HepG2 (cell line): ENCODE measurements around the gene EVA1A. TPM values are rescaled to one million over a fixed set of nuclear protein-coding genes. Genes with fewer than 3 reads are reported as not detected.

ENCODE experiments used
- BRD4 ChIP-seq: sonication (generic); formaldehyde crosslinking; IDR thresholded peaks from 2 replicates; pipeline ENCODE4 v1.4.0; 2020; ENCODE audit warnings: missing genetic modification reagents
- CEBPB ChIP-seq: IDR thresholded peaks from 2 replicates; pipeline ENCODE4 v1.6.1; 2011; ENCODE audit warnings: low read depth, low read length, improper control_type of control experiment, borderline replicate concordance
- CREBL2 ChIP-seq: sonication (generic); formaldehyde crosslinking; IDR thresholded peaks from 2 replicates; pipeline ENCODE4 v1.8.1; 2023; ENCODE audit warnings: missing genetic modification reagents, mild to moderate bottlenecking, borderline replicate concordance
- DRAP1 ChIP-seq: IDR thresholded peaks from 2 replicates; pipeline ENCODE4 v1.6.1; 2016; ENCODE audit warnings: missing genetic modification reagents, missing compliant biosample characterization
- MED1 ChIP-seq: sonication (generic); formaldehyde crosslinking; IDR thresholded peaks from 2 replicates; pipeline ENCODE4 v1.4.0; 2020; ENCODE audit warnings: missing genetic modification reagents
- NONO ChIP-seq, 2 experiments: fragments of 450-650 bp in 1 of 2; sonication (generic) in 1 of 2; formaldehyde crosslinking in 1 of 2; IDR thresholded peaks in 1 of 2; conservative IDR thresholded peaks in 1 of 2; 2 replicates each; pipeline versions ENCODE4 v1.6.1 to v1.8.0; 2017 to 2022; ENCODE audit warnings: mild to moderate bottlenecking in 1 of 2, missing genetic modification reagents in 1 of 2, moderate library complexity in 1 of 2
- PAX8 ChIP-seq: sonication (generic); formaldehyde crosslinking; IDR thresholded peaks from 2 replicates; pipeline ENCODE4 v1.8.0; 2022; ENCODE audit warnings: mild to moderate bottlenecking, missing genetic modification reagents, borderline replicate concordance
- POLR2G ChIP-seq: fragments of 200-400 bp; formaldehyde crosslinking; IDR thresholded peaks from 2 replicates; pipeline ENCODE4 v1.6.1; 2018; ENCODE audit warnings: mild to moderate bottlenecking, low read depth, low read length, moderate library complexity
- REPIN1 ChIP-seq: sonication (generic); formaldehyde crosslinking; IDR thresholded peaks from 2 replicates; pipeline ENCODE4 v1.8.0; 2022; ENCODE audit warnings: missing genetic modification reagents, low read depth, mild to moderate bottlenecking, borderline replicate concordance
- TSC22D2 ChIP-seq: sonication (generic); formaldehyde crosslinking; IDR thresholded peaks from 2 replicates; pipeline ENCODE4 v1.5.1; 2020; ENCODE audit warnings: missing genetic modification reagents, mild to moderate bottlenecking, borderline replicate concordance
- ZNF205 ChIP-seq: IDR thresholded peaks from 2 replicates; pipeline ENCODE4 v1.6.1; 2018; ENCODE audit warnings: missing biosample characterization, missing genetic modification reagents
- ZNF263 ChIP-seq: sonication (generic); formaldehyde crosslinking; IDR thresholded peaks from 2 replicates; pipeline ENCODE4 v1.4.0; 2020; ENCODE audit warnings: missing genetic modification reagents
- ZNF572 ChIP-seq: sonication (generic); formaldehyde crosslinking; IDR thresholded peaks from 2 replicates; pipeline ENCODE4 v1.5.1; 2020; ENCODE audit warnings: mild to moderate bottlenecking, missing genetic modification reagents
- ZNF574 ChIP-seq: sonication (generic); formaldehyde crosslinking; IDR thresholded peaks from 2 replicates; pipeline ENCODE4 v1.4.0; 2020; ENCODE audit warnings: missing genetic modification reagents
- ZNF605 ChIP-seq: sonication (generic); formaldehyde crosslinking; IDR thresholded peaks from 2 replicates; pipeline ENCODE4 v1.8.0; 2022; ENCODE audit warnings: mild to moderate bottlenecking, missing genetic modification reagents
- ZNF629 ChIP-seq: sonication (generic); formaldehyde crosslinking; conservative IDR thresholded peaks from 2 replicates; pipeline ENCODE4 v1.5.0; 2020; ENCODE audit warnings: missing genetic modification reagents
- polyA plus RNA-seq, 8 experiments: library from polyadenylated mRNA; depleted of rRNA in 3 of 8; stranded (reverse) in 7 of 8; unstranded in 1 of 8; fragments of >200 nt; fragmentation: Illumina TruSeq in 4 of 8; extraction: Trizol in 4 of 8; gene quantifications; 2 replicates each; pipeline versions ENCODE4 v1.2.1 to v1.2.3, GENCODE V29; 2011 to 2016; ENCODE audit warnings: low read depth in 4 of 8, missing spikeins in 1 of 8, mixed read lengths in 1 of 8; ENCODE audit not compliant: insufficient read depth in 1 of 8
- total RNA-seq, 5 experiments: library from RNA; depleted of rRNA; stranded (reverse); fragments of >200 nt; fragmentation: Illumina TruSeq; extraction: Trizol; gene quantifications; 2 replicates each; pipeline ENCODE4 v1.2.3, GENCODE V29; 2016; ENCODE audit warnings: low read depth in 1 of 5
- TF ChIP-seq, protein P1 (sequence below): sonication (generic); formaldehyde crosslinking; IDR thresholded peaks from 2 replicates; pipeline ENCODE4 v1.4.0; 2020; ENCODE audit warnings: missing genetic modification reagents
- TF ChIP-seq, protein P2 (sequence below): sonication (generic); formaldehyde crosslinking; IDR thresholded peaks from 2 replicates; pipeline ENCODE4 v1.5.0; 2020; ENCODE audit warnings: mild to moderate bottlenecking, missing genetic modification reagents
- TF ChIP-seq, protein P3 (sequence below): sonication (generic); formaldehyde crosslinking; IDR thresholded peaks from 2 replicates; pipeline ENCODE4 v1.8.1; 2023; ENCODE audit warnings: mild to moderate bottlenecking, moderate library complexity, missing genetic modification reagents

The EVA1A gene
- total and polyA plus RNA-seq, 2 of the 13 experiments (the other 11 are each of a cell fraction or from before 2014, with no cell fraction given) = 57.5 to 57.8 TPM

- no peak for TF ChIP-seq TSC22D2
- 0 out of 2 replicates have a peak, but pooled peaks have one; percentile 51 for TF ChIP-seq PAX8
- 0 out of 2 replicates have a peak, but pooled peaks have one; percentile 36 for TF ChIP-seq POLR2G
- peak; percentile 90 for TF ChIP-seq MED1 (CRISPR knock-in tag)
- TF ChIP-seq, protein P1, sequence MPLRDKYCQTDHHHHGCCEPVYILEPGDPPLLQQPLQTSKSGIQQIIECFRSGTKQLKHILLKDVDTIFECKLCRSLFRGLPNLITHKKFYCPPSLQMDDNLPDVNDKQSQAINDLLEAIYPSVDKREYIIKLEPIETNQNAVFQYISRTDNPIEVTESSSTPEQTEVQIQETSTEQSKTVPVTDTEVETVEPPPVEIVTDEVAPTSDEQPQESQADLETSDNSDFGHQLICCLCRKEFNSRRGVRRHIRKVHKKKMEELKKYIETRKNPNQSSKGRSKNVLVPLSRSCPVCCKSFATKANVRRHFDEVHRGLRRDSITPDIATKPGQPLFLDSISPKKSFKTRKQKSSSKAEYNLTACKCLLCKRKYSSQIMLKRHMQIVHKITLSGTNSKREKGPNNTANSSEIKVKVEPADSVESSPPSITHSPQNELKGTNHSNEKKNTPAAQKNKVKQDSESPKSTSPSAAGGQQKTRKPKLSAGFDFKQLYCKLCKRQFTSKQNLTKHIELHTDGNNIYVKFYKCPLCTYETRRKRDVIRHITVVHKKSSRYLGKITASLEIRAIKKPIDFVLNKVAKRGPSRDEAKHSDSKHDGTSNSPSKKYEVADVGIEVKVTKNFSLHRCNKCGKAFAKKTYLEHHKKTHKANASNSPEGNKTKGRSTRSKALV (CRISPR knock-in tag) = no peak
- 0 out of 2 replicates have a peak, but pooled peaks have one; percentile 45 for TF ChIP-seq ZNF605
- TF ChIP-seq NONO (IDR thresholded peaks at IDR 0.05) = no peak
- peak; percentile 44; the same call in 1 of the 2 replicates for TF ChIP-seq NONO (CRISPR knock-in tag; conservative IDR thresholded peaks at IDR 0.05)
- peak; percentile 33; the same call in 1 of the 2 replicates for TF ChIP-seq DRAP1
- TF ChIP-seq ZNF574 (CRISPR knock-in tag) = peak; percentile 34; the same call in 1 of the 2 replicates
- TF ChIP-seq ZNF205 = no peak
- no peak for TF ChIP-seq ZNF629 (CRISPR knock-in tag)
- TF ChIP-seq CEBPB = peak; percentile 54; the same call in 1 of the 2 replicates
- no peak for TF ChIP-seq CREBL2 (CRISPR knock-in tag)
- TF ChIP-seq ZNF263 = peak; percentile 94
- TF ChIP-seq, protein P2, sequence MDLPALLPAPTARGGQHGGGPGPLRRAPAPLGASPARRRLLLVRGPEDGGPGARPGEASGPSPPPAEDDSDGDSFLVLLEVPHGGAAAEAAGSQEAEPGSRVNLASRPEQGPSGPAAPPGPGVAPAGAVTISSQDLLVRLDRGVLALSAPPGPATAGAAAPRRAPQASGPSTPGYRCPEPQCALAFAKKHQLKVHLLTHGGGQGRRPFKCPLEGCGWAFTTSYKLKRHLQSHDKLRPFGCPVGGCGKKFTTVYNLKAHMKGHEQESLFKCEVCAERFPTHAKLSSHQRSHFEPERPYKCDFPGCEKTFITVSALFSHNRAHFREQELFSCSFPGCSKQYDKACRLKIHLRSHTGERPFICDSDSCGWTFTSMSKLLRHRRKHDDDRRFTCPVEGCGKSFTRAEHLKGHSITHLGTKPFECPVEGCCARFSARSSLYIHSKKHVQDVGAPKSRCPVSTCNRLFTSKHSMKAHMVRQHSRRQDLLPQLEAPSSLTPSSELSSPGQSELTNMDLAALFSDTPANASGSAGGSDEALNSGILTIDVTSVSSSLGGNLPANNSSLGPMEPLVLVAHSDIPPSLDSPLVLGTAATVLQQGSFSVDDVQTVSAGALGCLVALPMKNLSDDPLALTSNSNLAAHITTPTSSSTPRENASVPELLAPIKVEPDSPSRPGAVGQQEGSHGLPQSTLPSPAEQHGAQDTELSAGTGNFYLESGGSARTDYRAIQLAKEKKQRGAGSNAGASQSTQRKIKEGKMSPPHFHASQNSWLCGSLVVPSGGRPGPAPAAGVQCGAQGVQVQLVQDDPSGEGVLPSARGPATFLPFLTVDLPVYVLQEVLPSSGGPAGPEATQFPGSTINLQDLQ = no peak
- TF ChIP-seq, protein P3, sequence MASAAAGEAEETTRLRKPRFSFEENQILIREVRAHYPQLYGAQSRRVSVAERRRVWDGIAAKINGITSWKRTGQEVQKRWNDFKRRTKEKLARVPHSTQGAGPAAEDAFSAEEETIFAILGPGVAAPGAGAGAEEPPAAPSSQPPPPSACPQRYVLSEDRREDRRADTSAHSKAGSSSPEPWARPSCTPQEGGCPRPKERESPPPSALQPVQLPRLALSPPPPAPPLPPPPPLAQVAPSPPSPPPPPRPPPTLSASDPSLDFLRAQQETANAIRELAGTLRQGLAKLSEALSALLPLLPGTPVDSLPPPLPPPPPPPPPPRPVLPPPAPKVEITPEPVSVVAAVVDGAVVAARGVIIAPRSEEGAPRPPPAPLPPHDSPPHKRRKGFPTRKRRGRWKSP (CRISPR knock-in tag) = peak; percentile 60; the same call in 1 of the 2 replicates
- no peak for TF ChIP-seq REPIN1 (CRISPR knock-in tag)
- TF ChIP-seq ZNF572 (CRISPR knock-in tag) = no peak
- TF ChIP-seq BRD4 = peak; percentile 91
These were observed 41.9 kb downstream of the EVA1A start (continued) for GRCh38 chr2:75518638-75519465.
